Suppressor macrophage treated with lipopolysaccharide for 4 hours (primary cell): ENCODE data around the gene HNF1B.
"Not testable (repeated sequence)": the region's sequence is repeated elsewhere in the genome, so short reads cannot be mapped to it uniquely, and the experiment has no call there.

Experiments
- DNase-seq: peaks from one replicate; pipeline ENCODE4 v3.0.0-alpha.2; 2020

HNF1B gene

DNA sequence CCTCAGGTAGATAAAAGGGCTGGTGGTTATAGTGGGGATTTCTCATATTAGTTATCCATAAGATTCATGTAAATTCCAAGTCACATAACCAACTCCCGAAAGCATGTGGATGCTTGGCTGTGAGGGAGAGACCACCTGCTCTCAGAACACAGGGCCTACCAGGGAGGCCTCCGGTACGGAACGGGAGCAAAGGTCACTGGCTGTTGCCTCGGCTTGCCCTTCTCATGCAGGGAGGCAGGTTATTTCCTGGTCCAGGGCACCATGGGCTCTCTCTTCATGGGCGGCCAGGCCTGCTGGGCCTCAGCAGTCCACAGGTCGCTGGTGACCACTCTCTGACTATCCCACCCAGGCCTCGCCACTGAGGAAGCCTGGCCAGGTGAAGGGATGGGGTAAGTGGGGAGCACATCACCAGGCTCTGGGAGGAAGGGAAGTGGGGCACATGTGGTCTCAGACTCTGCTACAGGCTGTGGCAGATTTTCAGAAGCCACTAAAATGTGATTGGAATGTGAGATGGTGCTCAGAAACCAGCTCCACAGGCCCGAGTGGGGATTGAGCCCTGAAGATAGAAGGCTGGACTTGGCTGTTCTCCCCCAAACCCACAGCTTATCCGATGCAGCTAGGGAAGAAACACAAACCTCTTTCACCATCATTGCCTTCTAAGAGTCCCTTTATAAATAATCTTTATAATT, 45.4 kb downstream of the HNF1B start:
- DNase-seq, result no peak

DNA sequence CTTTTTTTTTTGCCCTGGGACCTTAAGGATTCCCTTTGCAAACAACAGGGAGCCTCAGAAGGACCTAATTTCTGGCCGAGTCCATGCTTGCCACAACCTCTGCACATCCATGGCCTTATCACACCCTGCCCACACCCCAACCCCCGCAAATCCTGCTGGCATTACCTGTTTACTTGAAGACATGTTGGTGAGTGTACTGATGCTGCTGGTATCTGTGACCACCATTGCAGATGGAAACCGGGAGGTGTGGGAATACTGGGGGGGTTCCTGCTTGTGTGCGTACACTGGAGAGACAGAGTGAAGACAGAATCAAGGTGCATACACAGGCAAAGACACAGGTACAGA, 46.0 kb downstream of the HNF1B start:
- no peak for DNase-seq

GRCh38 chr17:37698132-37698910, 46.5 kb downstream of the HNF1B start:
- peak; percentile 16 for DNase-seq

GRCh38 chr17:37697381-37697780, 47.5 kb downstream of the HNF1B start:
- no peak for DNase-seq

DNA sequence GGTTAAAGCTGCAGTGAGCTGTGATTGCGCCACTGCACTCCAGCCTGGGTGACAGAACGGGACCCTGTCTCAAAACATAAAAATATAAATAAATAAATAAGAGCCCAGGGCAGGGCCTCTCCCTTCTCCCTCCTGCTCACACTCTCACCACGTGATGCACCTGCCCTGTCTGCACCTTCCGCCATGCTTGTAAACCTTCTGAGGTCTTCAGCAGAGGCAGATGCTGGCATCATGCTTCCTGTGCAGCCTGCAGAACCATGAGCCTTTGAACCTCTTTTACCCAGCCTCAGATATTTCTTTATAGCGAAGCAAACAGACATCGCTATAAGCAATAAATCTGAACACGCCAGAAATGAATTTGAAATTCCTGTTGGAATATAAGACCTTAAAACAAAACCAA, 48.5 kb downstream of the HNF1B start:
- no peak for DNase-seq

DNA sequence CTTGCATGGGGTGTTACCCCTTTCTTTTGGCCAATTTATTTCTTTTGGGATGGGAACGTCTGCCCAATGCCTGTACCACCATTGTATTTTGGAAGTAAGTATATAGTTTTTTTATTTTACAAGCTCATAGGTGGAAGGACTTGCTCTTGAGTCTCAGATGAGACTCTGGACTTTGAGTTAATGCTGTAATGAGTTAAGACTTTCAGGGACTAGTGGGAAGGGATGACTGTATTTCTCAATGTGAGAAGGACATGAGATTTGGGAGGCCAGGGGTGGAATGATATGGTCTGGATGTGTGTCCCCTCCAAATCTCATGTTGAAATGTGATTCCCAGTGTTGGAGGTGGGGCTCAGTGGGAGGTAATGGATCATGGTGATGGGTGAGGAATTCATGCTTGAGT, 49.1 kb downstream of the HNF1B start:
- DNase-seq, result no peak

DNA sequence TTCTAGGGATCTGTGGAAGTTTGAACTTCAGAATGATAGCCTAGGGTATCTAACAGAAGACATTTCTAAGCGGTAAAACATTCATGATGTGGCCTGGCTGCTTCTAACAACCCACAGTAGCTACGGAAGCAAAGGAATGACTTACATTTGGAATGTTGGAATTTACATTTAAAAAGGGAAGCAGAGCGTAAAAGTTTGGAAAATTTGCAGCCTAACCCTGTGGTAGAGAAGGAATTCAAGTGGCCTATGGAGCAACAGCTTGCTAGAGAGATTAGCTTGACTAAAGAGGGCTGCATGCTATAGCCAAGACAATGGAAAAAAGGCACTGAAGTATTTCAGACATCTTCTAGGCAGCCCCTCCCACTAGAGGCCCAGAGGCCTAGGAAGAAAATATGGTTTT, 50.1 kb downstream of the HNF1B start:
- no peak for DNase-seq

DNA sequence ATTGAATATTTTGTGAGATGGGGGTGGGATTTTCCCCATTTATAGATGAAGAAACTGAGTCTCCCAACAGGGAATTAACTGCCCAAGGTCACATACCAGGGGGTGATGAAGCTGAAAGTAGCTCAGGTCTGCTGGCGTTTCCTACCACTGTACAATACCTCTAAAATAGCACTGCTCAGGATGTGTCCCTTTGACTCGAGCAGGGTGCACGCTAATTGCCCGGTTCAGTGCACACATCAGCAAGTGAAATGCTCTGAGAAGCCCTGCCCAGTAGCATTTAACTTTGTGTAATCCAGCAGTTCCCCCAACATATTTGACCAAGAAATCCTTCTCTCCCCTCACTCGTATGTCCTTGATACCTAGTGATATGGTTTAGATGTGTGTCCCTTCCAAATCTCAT, 51.5 kb downstream of the HNF1B start:
- DNase-seq, result no peak

DNA sequence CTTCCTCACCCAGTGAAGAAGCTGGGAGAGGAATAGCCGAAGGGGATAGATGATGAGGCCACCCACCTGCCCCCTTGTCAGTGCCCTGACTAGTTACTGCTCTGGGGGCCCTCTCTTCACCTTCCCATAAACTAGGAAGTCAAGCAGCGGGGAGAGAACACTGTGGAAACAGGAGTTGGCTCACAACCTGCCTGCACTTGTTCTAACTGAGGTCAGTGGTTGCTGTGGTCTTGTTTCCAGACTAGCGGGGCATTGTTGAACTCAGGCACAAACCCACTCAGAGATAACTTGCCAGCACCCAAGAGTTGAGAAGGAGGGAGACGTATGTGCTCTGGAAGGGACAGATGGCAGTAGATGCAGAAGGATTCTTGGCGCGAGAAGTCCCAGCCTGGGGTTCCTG, 53.1 kb downstream of the HNF1B start:
- DNase-seq, result no peak

- DNase-seq, result no peak
These were observed 55.5 kb downstream of the HNF1B start for GRCh38 chr17:37689317-37689716.

DNA sequence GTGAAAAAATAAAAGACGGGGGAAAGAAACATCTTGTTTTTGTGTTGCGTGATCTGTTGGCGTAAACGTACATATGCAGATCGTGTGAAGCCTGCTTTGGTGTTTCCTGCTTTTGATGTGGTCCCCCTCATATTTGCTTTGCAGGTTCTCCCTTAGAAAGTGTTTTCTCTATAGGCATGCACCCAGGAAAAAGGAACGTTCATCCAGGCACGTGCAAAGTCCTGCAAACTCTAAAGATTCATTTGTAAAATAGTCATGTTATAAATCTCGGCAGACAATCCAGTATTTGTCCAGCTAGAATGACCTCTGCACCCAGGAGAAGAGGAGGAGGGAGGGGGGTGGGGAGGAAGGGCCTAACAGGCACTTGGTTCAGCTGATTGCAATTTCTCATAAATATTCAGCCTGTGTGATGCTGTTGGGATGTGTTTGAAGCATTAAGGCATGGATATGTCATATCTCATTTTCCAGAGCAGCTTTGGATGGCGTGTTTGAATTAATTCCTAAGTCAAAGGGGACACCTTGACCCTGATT, 61.3 kb downstream of the HNF1B start:
- no peak for DNase-seq

GRCh38 chr17:37682007-37682406, 62.9 kb downstream of the HNF1B start:
- no peak for DNase-seq

DNA sequence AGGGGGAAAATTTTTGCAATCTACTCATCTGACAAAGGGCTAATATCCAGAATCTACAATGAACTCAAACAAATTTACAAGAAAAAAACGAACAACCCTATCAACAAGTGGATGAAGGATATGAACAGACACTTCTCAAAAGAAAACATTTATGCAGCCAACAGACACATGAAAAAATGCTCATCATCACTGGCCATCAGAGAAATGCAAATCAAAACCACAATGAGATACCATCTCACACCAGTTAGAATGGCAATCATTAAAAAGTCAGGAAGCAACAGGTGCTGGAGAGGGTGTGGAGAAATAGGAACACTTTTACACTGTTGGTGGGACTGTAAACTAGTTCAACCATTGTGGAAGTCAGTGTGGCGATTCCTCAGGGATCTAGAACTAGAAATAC, 64.9 kb downstream of the HNF1B start:
- not testable (repeated sequence) for DNase-seq

DNA sequence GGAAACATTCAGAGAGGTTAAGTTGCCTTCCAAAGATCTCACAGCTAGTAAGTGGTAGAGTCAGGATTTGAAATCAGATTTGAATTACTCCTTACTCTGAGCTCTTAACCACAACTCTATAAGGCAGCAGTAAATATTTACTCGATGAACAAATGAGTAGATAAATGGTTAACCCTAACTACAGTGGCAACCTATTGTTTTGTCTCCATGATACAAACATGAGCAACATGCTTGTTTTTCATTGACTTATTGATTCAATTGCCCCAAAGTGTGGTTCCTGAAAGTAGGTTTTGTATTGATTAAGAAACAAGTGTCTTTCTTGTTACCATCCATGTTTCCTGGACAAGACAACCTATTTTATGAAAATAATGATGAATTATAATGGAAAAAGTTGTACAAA, 66.8 kb downstream of the HNF1B start:
- no peak for DNase-seq

DNA sequence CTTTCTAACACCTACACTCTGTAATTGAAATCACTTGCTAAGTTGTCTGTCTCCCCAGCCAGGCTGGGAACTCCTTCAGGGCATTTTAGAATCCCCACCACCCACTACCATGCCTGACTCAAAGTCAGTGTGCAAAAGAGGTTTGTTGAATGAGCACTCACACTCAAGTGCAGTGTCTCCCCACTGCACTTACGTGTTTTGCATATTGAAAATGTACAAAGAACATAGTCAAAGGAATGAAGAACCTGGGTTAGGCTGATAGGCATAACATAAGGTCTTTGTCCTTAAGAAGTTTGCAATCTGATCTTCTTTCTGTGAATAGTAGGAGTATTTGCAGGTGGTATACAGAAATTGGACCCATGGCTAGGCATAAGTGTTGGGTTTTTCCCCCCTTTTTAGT, 67.8 kb downstream of the HNF1B start:
- no peak for DNase-seq

DNA sequence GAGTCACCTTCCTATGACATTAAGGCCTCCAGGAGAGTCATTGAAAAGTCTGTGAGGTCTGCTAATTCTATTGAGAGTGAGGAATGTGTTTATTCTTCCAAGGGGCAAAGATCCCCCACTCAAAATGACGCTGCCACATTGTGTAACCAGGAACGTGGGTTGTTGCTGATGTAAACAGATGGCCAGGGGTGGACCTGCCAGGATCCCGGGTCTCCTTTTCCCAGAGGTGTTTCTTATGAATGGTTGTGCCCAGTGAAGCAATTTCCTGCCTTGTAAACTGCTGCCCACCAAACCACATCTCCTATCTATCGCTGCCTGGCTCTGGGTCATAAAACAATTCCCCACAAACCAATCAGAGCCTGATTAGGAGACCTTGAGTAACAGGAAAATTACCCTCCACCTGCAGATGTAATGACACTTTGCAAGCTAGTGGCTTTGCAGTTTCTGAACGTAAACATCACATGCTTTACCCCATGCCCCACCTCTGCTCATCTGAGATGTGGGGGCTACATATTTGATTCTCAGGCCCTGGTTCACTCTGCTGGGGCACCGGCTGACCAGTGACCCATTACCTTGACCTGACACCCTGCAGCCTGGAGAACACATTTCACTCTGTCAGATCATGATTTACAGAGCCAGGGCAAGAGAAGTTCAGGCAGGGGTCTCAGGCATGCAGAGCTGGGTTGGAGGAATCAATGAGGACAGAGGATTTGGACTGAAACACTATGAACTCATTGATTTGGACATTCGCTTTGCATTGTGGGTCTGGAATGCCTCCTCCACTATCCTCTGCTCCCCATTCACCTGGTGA, 68.5 kb downstream of the HNF1B start:
- DNase-seq, result no peak

- no peak for DNase-seq
These were observed 70.3 kb downstream of the HNF1B start for GRCh38 chr17:37674511-37674910.

- no peak for DNase-seq
These were observed 71.5 kb downstream of the HNF1B start for GRCh38 chr17:37673386-37673785.

DNA sequence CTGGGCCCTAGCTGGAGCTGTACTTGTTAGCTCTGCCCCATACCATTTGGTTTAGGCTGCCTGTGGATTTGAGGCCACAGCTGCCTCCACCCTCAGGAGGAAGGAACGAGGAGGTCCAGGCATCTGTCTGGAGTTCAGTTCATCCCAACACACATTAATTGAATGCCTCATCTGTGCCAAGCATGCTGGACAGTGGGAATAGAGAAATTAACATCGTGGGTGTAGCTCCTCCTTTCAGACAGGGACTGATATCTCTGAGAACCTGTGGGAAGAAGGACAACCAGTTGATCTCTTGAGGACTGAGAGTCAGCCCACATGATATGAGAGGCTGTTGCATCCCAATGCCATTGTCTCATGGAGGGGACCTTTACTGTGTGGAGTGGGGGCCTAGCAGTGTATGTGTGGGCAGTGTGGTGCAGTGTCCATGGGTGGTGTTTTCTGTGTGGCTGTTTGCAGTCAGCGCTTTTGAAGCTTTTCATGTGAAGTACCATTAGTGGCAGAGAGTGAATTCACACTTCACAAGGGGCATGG, 72.2 kb downstream of the HNF1B start:
- DNase-seq, result no peak

- no peak for DNase-seq
These were observed 72.9 kb downstream of the HNF1B start for GRCh38 chr17:37671824-37672547.

DNA sequence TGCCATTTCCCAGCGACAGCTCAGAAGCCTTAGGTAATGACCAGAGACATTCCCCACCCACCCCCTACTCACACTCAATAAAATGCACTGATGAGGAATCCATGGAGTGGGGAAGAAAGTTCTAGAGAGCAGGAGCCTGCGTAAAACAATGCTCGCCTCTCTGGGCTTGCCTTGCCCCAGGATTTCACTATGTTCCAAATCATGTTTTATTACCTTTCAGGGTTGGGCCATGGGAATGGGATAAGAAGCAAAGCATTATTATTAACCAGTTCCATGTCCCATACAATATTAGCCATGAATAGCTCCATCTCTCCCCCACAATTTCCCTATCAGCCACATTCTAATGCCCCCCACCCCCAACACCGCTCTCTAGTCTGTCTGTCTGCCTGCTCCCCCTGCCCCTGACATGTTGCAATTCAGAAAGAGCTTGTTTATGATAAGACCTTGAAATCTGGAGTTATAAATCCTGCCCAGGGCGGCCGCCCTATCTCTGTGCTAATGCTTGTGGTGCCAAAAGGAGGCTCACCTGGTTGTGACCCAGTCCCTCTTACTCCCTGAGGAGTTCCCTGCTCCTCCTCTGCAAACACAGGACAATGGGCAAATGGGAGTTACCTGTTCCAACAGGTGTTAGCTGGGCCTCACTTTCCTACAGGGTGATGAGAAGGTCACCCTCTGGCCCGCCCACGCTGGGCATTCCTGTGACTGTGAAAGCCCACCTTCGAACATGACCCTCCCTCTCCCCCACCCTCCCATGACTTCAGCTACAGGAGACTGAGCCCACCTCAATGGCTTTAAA, 73.6 kb downstream of the HNF1B start:
- no peak for DNase-seq

- DNase-seq, result no peak
These were observed 77.8 kb downstream of the HNF1B start for GRCh38 chr17:37667039-37667438.
